DND-41 (cell line): ENCODE measurements around the gene TMTC1.

Source experiments
- EZH2 ChIP-seq: IDR thresholded peaks from 3 replicates; pipeline ENCODE4 v1.6.1; 2012; ENCODE audit warnings: borderline replicate concordance, low read depth, mild to moderate bottlenecking, moderate library complexity, low read length, inconsistent platforms; ENCODE audit not compliant: severe bottlenecking
- TF ChIP-seq, protein P1 (sequence below): IDR thresholded peaks from 2 replicates; pipeline ENCODE4 v1.5.1; 2012; ENCODE audit warnings: borderline replicate concordance, low read length, moderate library complexity, mild to moderate bottlenecking; ENCODE audit not compliant: poor library complexity, severe bottlenecking; ENCODE audit errors: extremely low read depth

GRCh38 chr12:29831173-29831572 is 47.4 kb upstream of the TMTC1 start:
- TF ChIP-seq, protein P1, sequence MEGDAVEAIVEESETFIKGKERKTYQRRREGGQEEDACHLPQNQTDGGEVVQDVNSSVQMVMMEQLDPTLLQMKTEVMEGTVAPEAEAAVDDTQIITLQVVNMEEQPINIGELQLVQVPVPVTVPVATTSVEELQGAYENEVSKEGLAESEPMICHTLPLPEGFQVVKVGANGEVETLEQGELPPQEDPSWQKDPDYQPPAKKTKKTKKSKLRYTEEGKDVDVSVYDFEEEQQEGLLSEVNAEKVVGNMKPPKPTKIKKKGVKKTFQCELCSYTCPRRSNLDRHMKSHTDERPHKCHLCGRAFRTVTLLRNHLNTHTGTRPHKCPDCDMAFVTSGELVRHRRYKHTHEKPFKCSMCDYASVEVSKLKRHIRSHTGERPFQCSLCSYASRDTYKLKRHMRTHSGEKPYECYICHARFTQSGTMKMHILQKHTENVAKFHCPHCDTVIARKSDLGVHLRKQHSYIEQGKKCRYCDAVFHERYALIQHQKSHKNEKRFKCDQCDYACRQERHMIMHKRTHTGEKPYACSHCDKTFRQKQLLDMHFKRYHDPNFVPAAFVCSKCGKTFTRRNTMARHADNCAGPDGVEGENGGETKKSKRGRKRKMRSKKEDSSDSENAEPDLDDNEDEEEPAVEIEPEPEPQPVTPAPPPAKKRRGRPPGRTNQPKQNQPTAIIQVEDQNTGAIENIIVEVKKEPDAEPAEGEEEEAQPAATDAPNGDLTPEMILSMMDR, result no peak
- TF ChIP-seq EZH2, result no peak
